Muscle layer of duodenum (tissue), 2 donors: ENCODE results near the gene CCDC177.

ENCODE experiments used
- H3K27ac ChIP-seq: one replicate; pipeline ENCODE4 v1.7.0; 2013; ENCODE audit warnings: mild to moderate bottlenecking, low read length
- H3K27me3 ChIP-seq: one replicate; pipeline ENCODE4 v1.7.0; 2013; ENCODE audit warnings: low read depth, mild to moderate bottlenecking, control low read depth, low read length
- H3K36me3 ChIP-seq, 2 donors: one replicate each; pipeline ENCODE4 v1.7.0; 2013; ENCODE audit warnings: low read length in 2 of 2, control low read depth in 1 of 2, mild to moderate bottlenecking in 1 of 2; ENCODE audit not compliant: insufficient read depth in 2 of 2, control insufficient read depth in 1 of 2
- H3K4me1 ChIP-seq, 2 donors: one replicate each; pipeline ENCODE4 v1.7.0; 2013; ENCODE audit warnings: low read length in 2 of 2, mild to moderate bottlenecking in 2 of 2, control low read depth in 1 of 2, moderate library complexity in 1 of 2; ENCODE audit not compliant: insufficient read depth in 2 of 2, control insufficient read depth in 1 of 2
- H3K4me3 ChIP-seq, 2 donors: one replicate each; pipeline ENCODE4 v1.7.0; 2013; ENCODE audit warnings: low read length in 2 of 2, low read depth in 1 of 2, mild to moderate bottlenecking in 1 of 2
- H3K9me3 ChIP-seq, 2 donors: one replicate each; pipeline ENCODE4 v1.7.0; 2013; ENCODE audit warnings: low read length in 2 of 2, control low read depth in 1 of 2, mild to moderate bottlenecking in 1 of 2; ENCODE audit not compliant: control insufficient read depth in 1 of 2
- donor health status: healthy.

CCDC177 gene

DNA sequence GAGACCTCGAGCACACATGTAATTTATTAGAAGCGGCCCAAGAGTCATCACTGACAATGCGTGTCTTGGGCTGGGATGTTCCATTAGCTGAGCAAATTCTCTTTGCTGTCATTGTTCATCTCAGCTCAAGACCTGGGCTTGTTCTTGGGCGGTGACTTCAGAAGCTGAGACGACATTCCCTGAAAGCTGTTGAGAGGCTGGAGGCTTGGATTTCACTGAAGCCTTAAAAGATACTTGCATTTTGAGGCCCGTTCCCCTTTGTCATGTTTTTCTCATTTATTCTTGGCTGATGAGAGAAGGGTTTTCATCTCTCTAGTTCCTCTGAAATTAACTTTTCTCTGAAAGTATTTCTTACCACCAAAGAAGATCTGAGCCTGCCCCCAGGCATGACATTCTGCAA is 20.2 kb upstream of the CCDC177 start:
- Histone ChIP-seq H3K27ac (no peak overlapping the region), H3K9me3 (no peaks in the 10 kb centered on the region), H3K4me3 (no peak overlapping the region)

DNA sequence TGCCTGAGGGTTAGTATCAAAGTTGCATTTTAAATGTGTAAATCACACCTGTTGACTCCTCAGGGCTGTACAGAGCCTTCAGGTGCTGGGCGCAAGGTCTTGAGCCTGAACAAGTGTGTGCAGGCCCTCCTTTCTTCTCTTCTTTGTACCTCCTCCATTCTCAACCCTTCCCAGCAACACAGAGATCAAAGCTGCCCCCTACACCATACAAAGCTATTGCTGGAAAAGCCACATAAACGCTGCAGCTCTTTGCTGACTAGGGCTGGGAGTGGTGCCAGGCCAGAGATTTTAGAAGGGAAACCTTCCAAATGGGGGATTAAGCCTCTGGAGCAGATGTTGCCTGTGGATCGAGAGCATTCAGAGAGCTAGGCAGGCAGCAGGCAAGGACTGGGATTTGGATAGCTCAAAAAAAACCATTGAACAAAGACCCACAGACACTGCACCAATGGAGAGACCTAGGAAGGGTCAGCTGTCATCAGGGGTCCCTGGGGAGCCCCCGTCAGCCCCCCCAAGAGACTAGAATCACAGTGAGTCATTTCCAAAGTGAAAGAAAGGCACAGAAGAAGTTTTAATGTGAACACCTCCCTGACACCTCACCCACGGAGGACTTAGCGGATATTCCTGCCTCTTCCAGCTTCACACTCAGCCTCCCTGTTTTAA is 18.5 kb upstream of the CCDC177 start:
- Histone ChIP-seq H3K9me3 (no peaks in the 10 kb centered on the region), H3K27ac (peak overlapping the region; percentile 45), H3K4me1 (peaks cover 0 to 4% of the 10 kb centered on the region in 2 donors), H3K27me3 (no peaks in the 10 kb centered on the region), H3K36me3 (no peaks in the 10 kb centered on the region), H3K4me3 (peak overlapping the region; percentile 17 to 24)

More for the DNA sequence above, 20.2 kb upstream of the CCDC177 start:
- no peaks in the 10 kb centered on the region for H3K36me3 ChIP-seq
- peaks cover 0 to 4% of the 10 kb centered on the region in 2 donors for H3K4me1 ChIP-seq
- H3K27me3 ChIP-seq, result no peaks in the 10 kb centered on the region

DNA sequence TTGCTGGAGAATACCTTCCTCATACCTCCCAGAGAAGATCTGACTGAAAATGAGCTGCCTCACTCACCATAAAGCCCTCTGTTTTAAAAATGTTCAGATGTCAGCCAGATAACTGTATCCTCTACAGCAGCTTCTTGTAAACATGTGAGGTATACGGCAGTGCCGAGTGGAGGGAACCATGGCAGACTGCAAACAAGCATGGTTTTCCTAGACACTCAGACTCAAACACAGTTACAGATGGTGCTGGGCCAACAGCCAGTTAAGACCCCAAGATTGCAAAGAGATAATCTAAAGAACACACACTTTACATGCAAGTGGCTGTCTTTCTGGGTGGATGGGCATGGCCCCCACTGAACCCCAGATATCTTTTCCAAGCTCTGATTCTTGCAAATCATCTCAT is 16.6 kb upstream of the CCDC177 start:
- Histone ChIP-seq H3K36me3 (no peaks in the 10 kb centered on the region), H3K4me3 (no peak overlapping the region), H3K27me3 (no peaks in the 10 kb centered on the region), H3K27ac (no peak overlapping the region), H3K4me1 (peaks cover 0 to 4% of the 10 kb centered on the region in 2 donors), H3K9me3 (no peaks in the 10 kb centered on the region)

DNA sequence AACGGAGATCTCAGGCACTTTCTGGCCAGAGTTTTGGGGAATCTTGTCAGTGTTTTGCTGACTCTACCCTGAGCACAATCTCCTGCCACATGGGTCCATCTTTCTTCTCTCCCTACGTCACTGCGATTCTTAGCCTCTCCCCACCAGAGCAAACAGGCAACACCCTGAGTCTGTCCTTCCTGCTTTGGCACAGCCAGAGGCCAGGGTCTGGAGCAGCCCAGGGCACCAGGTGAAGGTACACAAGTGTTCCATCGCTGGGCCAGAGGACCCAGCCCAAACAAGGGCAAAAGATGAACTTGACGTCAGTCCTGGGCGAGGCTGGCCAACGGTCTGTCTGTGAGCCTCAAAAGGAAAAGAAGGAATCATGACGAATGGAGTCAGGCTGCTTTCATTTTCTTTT is 12.7 kb upstream of the CCDC177 start:
- Histone ChIP-seq H3K4me1 (no peaks in the 10 kb centered on the region), H3K27ac (no peak overlapping the region), H3K36me3 (no peaks in the 10 kb centered on the region), H3K4me3 (no peak overlapping the region), H3K9me3 (no peaks in the 10 kb centered on the region), H3K27me3 (no peaks in the 10 kb centered on the region)

DNA sequence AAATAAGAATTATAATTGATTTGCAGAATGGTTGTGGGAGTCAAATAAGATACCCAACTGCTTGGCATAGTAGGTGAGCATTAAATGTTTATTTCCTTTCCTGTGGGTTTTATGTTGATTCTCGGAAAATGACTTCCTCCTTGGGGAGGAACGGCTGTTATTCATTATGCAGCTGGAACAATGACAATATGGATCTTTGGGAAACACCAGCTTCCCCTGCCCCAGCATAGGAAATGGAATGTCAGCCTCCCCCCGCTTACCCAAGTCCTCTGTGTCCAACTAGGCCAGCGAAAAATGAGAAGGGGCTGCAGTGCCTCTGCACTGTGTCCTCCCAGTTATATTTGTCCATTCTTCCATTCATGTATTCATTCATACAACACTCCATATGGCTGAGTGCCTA is 11.7 kb upstream of the CCDC177 start:
- H3K27me3 ChIP-seq, result no peaks in the 10 kb centered on the region
- H3K4me1 ChIP-seq, result no peaks in the 10 kb centered on the region
- no peak overlapping the region for H3K4me3 ChIP-seq
- H3K27ac ChIP-seq, result no peak overlapping the region
- no peaks in the 10 kb centered on the region for H3K36me3 ChIP-seq
- no peaks in the 10 kb centered on the region for H3K9me3 ChIP-seq

DNA sequence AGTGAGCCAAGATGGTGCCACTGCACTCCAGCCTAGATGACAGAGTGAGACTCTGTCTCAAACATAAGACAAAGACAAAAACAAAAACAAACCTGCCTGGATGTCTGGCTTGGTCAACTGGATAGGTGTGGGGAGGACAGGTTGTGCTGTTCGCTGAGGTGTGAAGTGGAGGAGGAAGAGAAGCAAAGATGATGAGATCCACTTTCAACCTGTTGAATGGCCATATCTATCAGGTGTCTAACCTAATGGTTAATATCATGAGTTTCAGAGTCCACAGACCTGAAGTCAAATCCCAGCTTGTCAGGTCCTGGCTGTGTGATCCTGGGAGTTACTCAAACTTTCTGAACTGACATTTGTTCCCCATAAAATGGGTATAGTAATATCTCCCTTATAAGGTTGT is 9.7 kb upstream of the CCDC177 start:
- Histone ChIP-seq H3K4me1 (no peaks in the 10 kb centered on the region), H3K36me3 (no peaks in the 10 kb centered on the region), H3K9me3 (no peaks in the 10 kb centered on the region), H3K27ac (no peak overlapping the region), H3K27me3 (no peaks in the 10 kb centered on the region), H3K4me3 (no peak overlapping the region)

DNA sequence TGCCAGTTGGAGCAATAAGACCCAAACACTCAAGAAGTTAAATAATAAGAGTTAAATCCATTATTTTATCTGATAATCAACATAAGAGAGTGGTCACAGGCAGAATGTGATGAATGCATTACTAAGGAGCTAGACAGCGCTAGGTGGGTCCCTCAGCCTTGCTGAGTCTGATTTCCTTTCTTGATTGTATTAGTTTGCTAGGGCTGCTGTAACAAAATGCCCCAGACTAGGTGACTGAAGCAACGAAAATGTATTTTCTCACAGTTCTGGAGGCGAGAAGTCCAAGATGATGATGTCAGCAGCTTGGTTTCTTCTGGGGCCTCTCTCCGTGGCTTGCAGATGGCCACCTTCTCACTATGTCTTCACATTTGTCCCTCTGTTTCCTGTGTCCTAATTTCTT is 8.2 kb upstream of the CCDC177 start:
- H3K27me3 ChIP-seq, result no peaks in the 10 kb centered on the region
- no peak overlapping the region for H3K4me3 ChIP-seq
- no peak overlapping the region for H3K27ac ChIP-seq
- H3K36me3 ChIP-seq, result no peaks in the 10 kb centered on the region
- H3K9me3 ChIP-seq, result no peaks in the 10 kb centered on the region
- no peaks in the 10 kb centered on the region for H3K4me1 ChIP-seq

DNA sequence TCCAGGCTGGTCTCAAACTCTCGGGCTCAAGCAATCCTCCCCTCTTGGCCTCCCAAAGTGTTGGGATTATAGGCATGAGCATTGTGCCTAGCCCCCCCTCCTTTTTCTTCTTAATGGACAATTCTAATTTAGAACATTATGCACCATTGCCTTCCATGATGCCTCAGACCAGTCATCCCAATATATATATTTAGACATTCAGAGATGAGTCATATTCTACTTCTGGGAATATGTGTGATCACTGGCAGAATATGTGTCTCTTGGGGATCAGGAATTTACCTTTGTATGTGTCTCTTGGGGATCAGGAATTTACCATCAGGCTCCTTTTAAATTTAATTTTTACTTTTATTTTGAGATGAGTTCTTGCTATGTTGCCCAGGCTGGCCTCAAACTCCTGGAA is 7.5 kb upstream of the CCDC177 start:
- H3K27ac ChIP-seq, result no peak overlapping the region
- no peak overlapping the region for H3K4me3 ChIP-seq
- no peaks in the 10 kb centered on the region for H3K4me1 ChIP-seq
- H3K36me3 ChIP-seq, result no peaks in the 10 kb centered on the region
- H3K27me3 ChIP-seq, result no peaks in the 10 kb centered on the region
- no peaks in the 10 kb centered on the region for H3K9me3 ChIP-seq

DNA sequence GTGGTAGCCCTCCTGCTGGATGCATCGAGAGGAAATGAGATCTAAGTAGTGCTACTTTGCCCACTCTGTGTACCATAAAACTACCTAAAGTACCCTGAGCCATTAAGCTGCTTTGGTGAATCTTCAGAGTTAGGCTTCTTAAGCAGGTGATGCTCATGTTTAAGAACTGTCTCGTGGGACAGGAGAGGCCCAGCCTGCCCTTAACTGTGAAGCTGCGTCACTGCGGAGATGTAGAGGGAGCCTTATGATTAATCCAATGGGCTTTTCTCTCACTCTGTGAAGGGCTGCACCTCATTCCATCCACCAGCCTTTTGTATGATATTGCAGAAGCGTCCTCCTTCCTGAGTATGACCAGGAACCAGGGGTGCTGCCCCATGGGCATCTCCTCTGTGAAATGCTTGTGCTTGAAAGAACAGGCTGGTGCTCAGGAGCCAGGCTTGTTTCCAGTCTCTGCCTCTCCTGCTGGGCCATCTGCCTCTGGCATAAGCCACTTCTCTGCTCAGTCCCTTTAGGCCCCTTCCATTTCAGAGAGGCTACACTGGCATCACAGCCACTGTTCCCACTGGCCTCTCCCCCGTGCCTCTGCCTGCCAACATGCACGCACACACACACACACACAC is 6.8 kb upstream of the CCDC177 start:
- no peaks in the 10 kb centered on the region for H3K9me3 ChIP-seq
- H3K4me3 ChIP-seq, result no peak overlapping the region
- H3K27ac ChIP-seq, result no peak overlapping the region
- no peaks in the 10 kb centered on the region for H3K27me3 ChIP-seq
- no peaks in the 10 kb centered on the region for H3K4me1 ChIP-seq
- H3K36me3 ChIP-seq, result no peaks in the 10 kb centered on the region

DNA sequence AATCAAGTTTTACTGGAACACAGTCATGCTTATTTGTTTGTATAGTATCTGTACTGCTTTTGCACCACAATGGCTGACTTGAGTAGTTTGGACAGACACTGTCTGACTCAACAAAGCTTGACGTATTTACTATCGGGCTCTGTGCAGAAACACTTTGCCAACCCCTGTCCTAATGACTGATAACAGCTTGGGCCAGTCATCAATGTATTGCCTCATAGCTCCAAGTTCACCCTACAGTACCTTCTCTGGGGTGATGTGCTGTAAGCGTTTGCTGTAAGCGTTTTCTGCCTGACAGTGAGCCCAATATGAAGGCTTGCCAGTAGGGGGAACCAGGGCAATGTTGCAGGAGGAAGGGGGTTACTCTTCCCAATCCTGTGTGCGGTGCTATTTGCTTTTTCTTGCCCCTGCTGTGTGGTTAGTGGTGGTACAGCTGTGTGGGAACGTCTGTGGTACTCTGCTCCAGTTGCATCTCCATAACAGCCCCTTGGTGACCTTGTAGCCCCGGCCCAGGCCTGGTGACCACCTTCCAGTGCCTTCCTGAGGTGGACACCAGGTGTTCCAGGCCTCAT is 5.4 kb upstream of the CCDC177 start:
- Histone ChIP-seq H3K9me3 (no peaks in the 10 kb centered on the region), H3K27me3 (peaks cover 4% of the 10 kb centered on the region), H3K27ac (no peak overlapping the region), H3K4me1 (no peaks in the 10 kb centered on the region), H3K4me3 (no peak overlapping the region), H3K36me3 (no peaks in the 10 kb centered on the region)

DNA sequence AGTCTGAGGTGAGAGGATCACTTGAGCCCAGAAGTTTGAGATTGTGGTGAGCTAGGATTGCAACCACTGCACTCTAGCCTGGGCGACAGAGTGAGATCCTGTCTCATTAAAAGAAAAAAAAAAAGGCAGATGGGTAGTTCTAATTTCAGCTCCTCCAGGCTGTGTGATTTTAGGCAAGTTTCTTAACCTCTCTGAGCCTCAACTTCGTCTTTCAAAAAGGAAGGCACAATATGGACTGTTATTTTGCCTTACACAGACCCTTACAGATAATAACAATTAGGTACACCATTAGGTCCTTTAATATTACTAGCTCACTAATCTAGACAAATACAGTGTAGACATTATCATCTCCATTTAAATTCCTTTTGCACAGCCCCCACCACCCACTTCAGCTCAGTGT is 4.8 kb upstream of the CCDC177 start:
- H3K36me3 ChIP-seq, result no peaks in the 10 kb centered on the region
- no peak overlapping the region for H3K27ac ChIP-seq
- no peak overlapping the region for H3K4me3 ChIP-seq
- H3K27me3 ChIP-seq, result peaks cover 8% of the 10 kb centered on the region
- no peaks in the 10 kb centered on the region for H3K9me3 ChIP-seq
- H3K4me1 ChIP-seq, result peaks cover 0 to 5% of the 10 kb centered on the region in 2 donors

DNA sequence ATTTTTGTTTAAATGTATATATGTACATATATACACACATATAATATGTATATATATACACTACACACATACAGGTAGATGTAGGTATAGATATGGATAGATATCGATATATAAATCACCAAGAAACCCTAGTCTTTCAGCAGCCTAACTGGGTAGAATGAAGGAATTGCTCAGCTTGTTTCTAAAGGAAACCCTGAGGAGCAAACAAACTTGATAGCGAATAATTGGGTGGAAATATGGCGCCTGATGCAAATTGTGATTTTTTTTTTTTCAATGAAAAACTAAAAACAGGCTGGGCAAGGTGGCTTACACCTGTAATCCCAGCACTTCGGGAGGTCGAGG is 254 bp upstream of the CCDC177 start:
- H3K27me3 ChIP-seq, result peaks cover 39% of the 10 kb centered on the region
- H3K27ac ChIP-seq, result no peak overlapping the region
- peak overlapping the region in 1 of 2 donors; percentile 73 for H3K4me3 ChIP-seq

More for the DNA sequence above, 254 bp upstream of the CCDC177 start:
- peaks cover 0 to 37% of the 10 kb centered on the region in 2 donors for H3K4me1 ChIP-seq
- no peaks in the 10 kb centered on the region for H3K9me3 ChIP-seq
- no peaks in the 10 kb centered on the region for H3K36me3 ChIP-seq
